Measurements from ENCODE around the gene RPLP2. TPM values are rescaled to one million over a fixed set of nuclear protein-coding genes. Genes with fewer than 3 reads are reported as not detected.

RPLP2 gene
- total RNA-seq, 4 donors from 2014 or later = 555 to 1,150 (median 858) TPM

DNA sequence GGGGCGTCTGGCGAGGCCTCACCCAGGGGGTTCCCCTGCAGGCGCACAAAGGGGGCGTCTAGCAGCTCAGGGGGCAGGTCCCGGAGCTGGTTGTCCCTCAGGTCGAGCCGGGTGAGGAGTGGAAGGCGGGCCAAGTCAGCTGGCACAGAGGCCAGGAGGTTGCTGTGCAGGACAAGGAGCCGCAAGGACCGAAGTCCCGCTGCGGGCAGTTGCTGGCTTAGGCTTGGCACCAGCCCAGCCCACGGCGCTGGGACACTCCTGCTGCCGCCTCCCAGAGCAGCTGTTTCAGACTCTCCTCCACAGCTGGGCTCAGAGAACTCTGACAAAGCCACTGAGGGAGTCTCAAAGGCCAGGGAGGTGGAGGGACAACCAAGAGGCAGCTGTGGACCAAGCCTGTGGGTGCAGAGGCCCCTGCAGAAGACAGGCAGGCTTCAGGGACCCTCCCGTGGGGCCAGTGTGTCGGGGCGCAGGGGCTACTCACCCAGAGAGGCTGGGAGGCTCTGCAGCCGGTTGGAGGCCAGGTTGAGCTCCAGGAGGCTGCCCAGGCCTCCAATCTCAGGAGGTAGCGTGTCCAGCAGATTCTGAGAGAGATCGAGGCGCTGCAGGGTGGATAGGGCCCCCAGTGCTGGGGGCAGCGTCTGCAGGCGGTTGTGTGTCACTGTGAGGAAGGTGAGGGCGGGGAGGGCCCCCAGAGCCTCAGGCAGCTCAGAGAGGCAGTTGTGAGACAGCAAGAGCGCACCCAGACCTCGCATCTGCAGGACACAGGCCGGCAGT, 6.9 kb upstream of the RPLP2 start:
- ATAC-seq (ENCODE audit: low FRiP score) (no peak), DNase-seq (ENCODE audit: low spot score) (no peak)
- TF ChIP-seq, protein P1, sequence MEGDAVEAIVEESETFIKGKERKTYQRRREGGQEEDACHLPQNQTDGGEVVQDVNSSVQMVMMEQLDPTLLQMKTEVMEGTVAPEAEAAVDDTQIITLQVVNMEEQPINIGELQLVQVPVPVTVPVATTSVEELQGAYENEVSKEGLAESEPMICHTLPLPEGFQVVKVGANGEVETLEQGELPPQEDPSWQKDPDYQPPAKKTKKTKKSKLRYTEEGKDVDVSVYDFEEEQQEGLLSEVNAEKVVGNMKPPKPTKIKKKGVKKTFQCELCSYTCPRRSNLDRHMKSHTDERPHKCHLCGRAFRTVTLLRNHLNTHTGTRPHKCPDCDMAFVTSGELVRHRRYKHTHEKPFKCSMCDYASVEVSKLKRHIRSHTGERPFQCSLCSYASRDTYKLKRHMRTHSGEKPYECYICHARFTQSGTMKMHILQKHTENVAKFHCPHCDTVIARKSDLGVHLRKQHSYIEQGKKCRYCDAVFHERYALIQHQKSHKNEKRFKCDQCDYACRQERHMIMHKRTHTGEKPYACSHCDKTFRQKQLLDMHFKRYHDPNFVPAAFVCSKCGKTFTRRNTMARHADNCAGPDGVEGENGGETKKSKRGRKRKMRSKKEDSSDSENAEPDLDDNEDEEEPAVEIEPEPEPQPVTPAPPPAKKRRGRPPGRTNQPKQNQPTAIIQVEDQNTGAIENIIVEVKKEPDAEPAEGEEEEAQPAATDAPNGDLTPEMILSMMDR (IDR thresholded peaks at IDR 0.05) = no peak

DNA sequence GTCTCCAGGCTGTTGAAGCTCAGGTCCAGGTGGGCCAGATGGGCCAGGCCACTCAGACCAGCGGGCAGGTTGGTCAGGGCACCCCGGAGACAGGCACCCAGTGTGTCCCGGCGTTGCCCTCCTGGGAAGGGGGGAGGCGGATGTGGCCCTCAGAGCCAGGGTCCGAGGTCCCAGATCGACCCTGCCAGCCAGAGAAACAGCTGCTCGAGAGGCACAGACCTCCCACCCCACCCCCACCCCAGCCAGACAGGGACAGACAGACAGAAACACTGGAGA, 6.4 kb upstream of the RPLP2 start:
- no peak for DNase-seq (ENCODE audit: low spot score)
- TF ChIP-seq, protein P1 (IDR thresholded peaks at IDR 0.05) = no peak

DNA sequence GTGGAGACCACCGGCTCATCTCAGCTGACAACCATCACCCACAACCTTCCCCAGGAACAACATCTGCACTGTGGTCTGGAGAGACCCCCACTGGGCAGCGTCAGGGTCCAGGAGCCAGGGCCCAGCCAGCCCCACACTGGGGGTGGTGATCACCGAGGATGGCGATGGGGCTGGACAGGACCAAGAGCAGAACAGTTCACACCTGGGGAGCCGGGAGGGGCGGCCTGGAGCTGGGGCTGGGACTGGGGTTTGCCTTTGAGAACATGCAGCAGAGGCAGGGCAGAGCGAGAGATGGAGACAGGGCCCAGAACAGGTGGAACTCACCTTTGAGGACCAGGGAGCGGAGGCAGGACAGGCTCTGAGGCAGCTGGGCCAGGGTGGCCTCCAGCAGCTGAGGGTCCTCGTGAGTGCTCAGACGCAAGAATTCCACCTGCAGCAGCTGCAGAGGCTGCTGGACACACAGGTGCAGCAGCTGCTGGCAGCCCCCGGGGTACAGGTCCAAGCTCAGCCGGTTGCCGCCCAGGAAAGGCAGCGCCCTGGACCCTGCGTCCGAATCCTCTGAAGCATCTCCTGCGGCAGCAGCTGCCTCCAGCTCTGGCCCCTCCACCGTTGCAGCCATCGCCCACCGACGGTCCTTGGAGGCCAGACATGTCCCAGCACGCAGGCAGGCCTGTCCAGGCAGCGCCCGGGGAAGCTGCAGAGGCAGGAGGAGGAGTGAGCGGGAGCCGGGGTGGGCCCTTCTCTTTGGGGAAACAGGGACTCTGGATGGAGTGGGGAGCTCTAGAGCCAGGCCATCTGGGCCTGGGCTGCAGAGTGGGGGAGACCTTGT, 5.8 kb upstream of the RPLP2 start:
- ATAC-seq (ENCODE audit: low FRiP score) (no peak), DNase-seq (ENCODE audit: low spot score) (no peak)
- TF ChIP-seq, protein P1 (IDR thresholded peaks at IDR 0.05) = no peak

More for the DNA sequence above, 6.4 kb upstream of the RPLP2 start:
- ATAC-seq (ENCODE audit: low FRiP score) = no peak

DNA sequence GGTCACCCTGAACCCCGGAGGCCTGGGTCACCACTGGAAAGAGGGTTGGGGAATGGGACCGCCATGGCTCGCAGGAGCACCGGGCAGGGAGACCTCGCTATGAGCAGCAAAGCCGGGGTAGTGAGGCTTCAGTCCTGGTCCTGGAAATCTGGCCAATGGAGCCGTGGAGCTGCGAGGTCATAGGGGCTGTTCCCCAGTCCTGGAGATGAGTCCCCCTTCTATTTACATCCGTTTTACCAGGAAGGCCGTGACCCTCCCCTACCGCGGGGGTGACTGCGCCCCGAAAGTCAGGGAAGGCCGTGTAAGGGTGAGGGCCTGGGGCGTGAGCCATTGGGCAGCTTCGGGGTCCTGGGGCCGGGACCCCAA, 5.2 kb upstream of the RPLP2 start:
- TF ChIP-seq, protein P1 (IDR thresholded peaks at IDR 0.05) = no peak
- ATAC-seq (ENCODE audit: low FRiP score) (no peak), DNase-seq (ENCODE audit: low spot score) (no peak)

DNA sequence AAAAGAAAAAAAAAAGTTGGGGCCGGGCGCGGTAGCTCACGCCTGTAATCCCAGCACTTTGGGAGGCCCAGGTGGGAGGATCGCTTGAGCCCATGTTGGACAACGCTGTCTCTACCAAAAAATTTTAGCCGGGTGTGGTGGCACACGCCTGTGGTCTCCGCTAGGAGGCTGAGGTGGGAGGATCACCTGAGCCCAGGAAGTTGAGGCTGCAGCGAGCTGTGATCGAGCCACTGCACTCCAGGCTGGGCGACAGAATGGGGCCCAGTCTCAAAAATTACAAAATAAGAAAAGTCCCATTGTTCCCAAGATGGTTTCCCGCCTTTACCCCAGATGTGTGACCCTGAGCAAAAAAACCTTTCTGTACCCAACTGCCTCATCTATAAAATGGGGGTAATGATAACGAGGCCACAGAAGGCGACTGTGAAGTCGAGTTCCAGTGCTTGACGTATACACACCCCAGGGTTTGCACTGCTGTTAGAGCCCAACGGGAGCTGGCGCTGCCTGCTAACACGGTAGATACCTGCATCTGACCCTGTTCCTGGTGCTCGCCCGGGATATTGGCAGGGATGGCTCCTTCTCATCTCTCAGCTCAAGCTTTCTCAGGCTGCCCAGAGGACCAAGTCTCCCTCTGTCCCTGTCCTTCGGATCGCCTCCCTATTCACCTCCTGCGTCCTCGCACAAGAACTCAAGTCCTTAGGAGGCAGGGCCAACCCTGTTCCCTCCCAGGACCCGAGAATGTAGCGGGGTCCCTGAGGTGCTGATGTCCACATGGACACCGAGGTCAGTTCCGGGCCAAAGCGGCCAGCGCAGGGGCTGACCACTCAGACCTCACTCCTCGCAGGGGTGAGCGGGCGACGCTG, 1.1 kb upstream of the RPLP2 start:
- no peak for DNase-seq (ENCODE audit: low spot score)
- TF ChIP-seq, protein P1 (IDR thresholded peaks at IDR 0.05) = no peak
- ATAC-seq (ENCODE audit: low FRiP score) = no peak

DNA sequence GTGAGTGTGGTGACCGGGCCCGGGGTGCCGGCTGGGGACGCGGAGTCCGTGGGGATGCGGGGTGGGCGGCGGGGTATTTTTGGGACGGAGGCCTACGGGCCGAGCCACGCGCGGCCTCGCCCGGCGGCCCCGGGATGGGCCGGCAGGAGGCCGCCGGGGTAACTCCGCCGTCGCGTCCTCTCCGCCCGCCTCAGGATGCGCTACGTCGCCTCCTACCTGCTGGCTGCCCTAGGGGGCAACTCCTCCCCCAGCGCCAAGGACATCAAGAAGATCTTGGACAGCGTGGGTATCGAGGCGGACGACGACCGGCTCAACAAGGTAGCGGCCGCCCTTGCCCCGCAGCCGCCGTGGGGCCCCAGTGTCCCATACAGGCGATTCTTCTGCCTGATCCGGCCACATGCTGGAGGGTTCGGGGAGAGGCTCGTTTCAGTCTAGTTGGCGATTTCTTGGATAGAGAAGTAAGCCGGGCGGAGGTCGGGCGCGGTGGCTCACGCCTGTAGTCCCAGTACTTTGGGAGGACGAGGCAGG, 337 bp downstream of the RPLP2 start:
- DNase-seq (ENCODE audit: low spot score) = no peak
- no peak for ATAC-seq (ENCODE audit: low FRiP score)
- TF ChIP-seq, protein P1 (IDR thresholded peaks at IDR 0.05) = no peak

Data from omental fat pad (tissue), 4 donors.